ENCODE data around the gene SPDYE2.
"Not testable (repeated sequence)": the region's sequence is repeated elsewhere in the genome, so short reads cannot be mapped to it uniquely, and the experiment has no call there.

The SPDYE2 gene

GRCh38 chr7:102599699-102600098 lies 48.7 kb downstream of the SPDYE2 start:
- not testable (repeated sequence) for DNase-seq (ENCODE audit: low read depth, low spot score)

DNA sequence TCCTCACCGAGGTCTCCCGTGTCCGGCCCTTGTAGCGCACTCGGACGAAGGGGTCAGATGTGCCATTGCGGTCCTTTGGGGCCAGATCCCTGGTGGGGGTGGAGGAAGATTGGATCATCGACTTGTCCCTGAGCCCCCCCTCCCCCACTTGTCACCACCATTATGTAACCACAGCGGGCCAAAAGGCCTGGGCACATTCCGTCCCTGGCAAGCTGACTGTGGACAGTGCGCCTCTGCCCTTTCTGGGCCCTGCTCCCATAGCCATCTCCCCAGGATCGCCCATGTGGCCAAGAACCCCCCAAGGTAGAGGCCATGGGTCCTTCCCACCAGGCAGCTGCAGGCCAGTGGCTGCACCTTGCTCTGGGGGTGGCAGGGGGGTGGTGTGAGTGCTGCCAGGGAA lies 51.3 kb downstream of the SPDYE2 start:
- DNase-seq (ENCODE audit: low read depth, low spot score), result not testable (repeated sequence)

- not testable (repeated sequence) for DNase-seq (ENCODE audit: low read depth, low spot score)
Observed at GRCh38 chr7:102604431-102605145, 53.6 kb downstream of the SPDYE2 start.

GRCh38 chr7:102606848-102607247 lies 55.8 kb downstream of the SPDYE2 start:
- DNase-seq (ENCODE audit: low read depth, low spot score), result not testable (repeated sequence)

DNA sequence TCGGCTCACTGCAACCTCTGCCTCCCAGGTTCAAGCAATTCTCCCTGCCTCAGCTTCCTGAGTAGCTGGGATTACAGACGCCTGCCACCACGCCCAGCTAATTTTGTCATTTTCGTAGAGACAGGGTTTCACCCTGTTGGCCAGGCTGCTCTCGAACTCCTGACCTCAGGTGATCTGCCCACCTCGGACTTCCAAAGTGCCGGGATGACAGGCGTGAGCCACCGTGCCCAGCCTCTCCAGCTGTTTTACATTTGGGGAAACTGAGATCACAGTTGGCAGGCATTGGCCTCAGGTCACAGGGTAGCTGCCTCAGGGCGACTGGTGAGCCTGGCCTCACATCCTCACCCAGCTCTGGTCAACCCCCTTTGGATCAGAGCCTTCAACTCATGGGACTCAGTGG lies 58.7 kb downstream of the SPDYE2 start:
- DNase-seq (ENCODE audit: low read depth, low spot score), result not testable (repeated sequence)

DNA sequence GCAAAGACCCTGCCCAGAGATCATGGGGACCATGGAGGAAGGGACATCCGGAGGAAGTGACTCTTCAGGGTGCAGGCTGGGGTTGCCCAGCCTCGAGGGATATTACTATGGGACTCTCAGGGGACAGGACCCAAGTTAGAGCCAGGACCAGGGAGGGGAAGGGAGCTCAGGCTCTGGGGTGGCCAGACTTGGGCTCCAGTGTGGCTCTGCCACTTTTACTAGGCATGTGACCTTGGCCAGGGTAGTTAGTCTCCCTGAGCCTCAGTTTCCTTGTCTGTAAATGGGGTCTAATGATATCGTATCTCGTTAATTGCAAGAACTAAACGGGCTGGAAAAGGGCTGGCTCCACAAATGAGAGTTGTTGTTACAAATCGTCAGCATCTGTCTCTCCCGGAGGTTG lies 59.4 kb downstream of the SPDYE2 start:
- not testable (repeated sequence) for DNase-seq (ENCODE audit: low read depth, low spot score)

- DNase-seq (ENCODE audit: low read depth, low spot score), result not testable (repeated sequence)
Observed at GRCh38 chr7:102611013-102611674, 60.1 kb downstream of the SPDYE2 start.

GRCh38 chr7:102611675-102612325 lies 60.8 kb downstream of the SPDYE2 start:
- DNase-seq (ENCODE audit: low read depth, low spot score), result not testable (repeated sequence)
